Stomach (tissue), 4 donors: ENCODE results near the gene GOLGA7B.

Experiments used
- POLR2A ChIP-seq, 4 donors: fragments of 450-650 bp; IDR thresholded peaks; one replicate each; pipeline ENCODE4 v1.6.1; 2016; ENCODE audit warnings: antibody characterized with exemption in 4 of 4, control low read depth in 2 of 4, mild to moderate bottlenecking in 1 of 4, moderate library complexity in 1 of 4
- POLR2AphosphoS5 ChIP-seq, 3 donors: sonication (generic); formaldehyde crosslinking; IDR thresholded peaks; one replicate each; pipeline ENCODE4 v1.6.1; 2016; ENCODE audit warnings: antibody characterized with exemption in 3 of 3
- TF ChIP-seq, protein P1 (sequence below), 7 experiments: fragments of 450-650 bp in 4 of 7; fragments of 200-600 bp in 3 of 7; sonication (generic) in 3 of 7; IDR thresholded peaks; one replicate each; pipeline ENCODE4 v1.5.1; 2016 to 2019; ENCODE audit warnings: antibody characterized with exemption in 7 of 7, control low read depth in 2 of 7, mild to moderate bottlenecking in 1 of 7

DNA sequence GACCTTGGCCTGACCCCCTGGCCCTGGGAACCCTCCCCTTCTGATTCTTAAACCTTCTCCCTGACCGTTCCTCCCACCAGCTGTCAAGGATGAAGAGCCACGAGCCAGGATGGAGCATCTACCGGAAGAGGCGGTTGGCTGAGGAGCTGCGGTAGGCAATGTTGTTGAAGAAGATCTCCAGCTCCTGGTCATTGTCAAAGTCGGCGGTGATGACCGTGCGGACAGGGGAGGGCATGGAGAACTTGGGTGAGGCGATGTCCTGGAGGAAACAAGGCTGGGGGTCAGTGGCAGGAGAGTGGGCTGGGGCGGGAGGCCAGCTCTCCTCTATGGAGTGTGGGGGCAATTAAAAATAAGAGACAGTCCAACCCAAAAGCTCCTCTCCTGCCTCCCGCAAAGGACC lies 51.7 kb downstream of the GOLGA7B start:
- TF ChIP-seq, protein P1, sequence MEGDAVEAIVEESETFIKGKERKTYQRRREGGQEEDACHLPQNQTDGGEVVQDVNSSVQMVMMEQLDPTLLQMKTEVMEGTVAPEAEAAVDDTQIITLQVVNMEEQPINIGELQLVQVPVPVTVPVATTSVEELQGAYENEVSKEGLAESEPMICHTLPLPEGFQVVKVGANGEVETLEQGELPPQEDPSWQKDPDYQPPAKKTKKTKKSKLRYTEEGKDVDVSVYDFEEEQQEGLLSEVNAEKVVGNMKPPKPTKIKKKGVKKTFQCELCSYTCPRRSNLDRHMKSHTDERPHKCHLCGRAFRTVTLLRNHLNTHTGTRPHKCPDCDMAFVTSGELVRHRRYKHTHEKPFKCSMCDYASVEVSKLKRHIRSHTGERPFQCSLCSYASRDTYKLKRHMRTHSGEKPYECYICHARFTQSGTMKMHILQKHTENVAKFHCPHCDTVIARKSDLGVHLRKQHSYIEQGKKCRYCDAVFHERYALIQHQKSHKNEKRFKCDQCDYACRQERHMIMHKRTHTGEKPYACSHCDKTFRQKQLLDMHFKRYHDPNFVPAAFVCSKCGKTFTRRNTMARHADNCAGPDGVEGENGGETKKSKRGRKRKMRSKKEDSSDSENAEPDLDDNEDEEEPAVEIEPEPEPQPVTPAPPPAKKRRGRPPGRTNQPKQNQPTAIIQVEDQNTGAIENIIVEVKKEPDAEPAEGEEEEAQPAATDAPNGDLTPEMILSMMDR (IDR thresholded peaks at IDR 0.05), result no peak
- TF ChIP-seq POLR2AphosphoS5 (IDR thresholded peaks at IDR 0.05) (no peak), POLR2A (IDR thresholded peaks at IDR 0.05) (no peak)
